Thymus (tissue), 11 donors: ENCODE measurements around the gene PGM1. TPM values are rescaled to one million over a fixed set of nuclear protein-coding genes. Genes with fewer than 3 reads are reported as not detected.
A peak's percentile ranks its signal among the peaks of the same experiment; 100 is the strongest.

Experiments used
- DNase-seq, 9 donors: peaks; one replicate each; pipeline ENCODE4 v3.0.0-alpha.2; 2013; ENCODE audit warnings: low spot score in 9 of 9, low read depth in 6 of 9, missing footprints in 1 of 9
- H3K27ac ChIP-seq, 2 donors: one replicate each; pipeline ENCODE4 v1.5.1; 2013; ENCODE audit warnings: control low read depth in 1 of 2, low read depth in 1 of 2, low read length in 1 of 2, mild to moderate bottlenecking in 1 of 2, moderate library complexity in 1 of 2
- H3K27me3 ChIP-seq, 2 donors: one replicate each; pipeline ENCODE4 v1.5.1; 2013; ENCODE audit warnings: low read length in 1 of 2; ENCODE audit not compliant: control insufficient read depth in 2 of 2, insufficient read depth in 1 of 2
- H3K36me3 ChIP-seq, 2 donors: one replicate each; pipeline ENCODE4 v1.5.1; 2013; ENCODE audit warnings: low read length in 1 of 2, mild to moderate bottlenecking in 1 of 2, moderate library complexity in 1 of 2; ENCODE audit not compliant: control insufficient read depth in 2 of 2, insufficient read depth in 2 of 2
- H3K4me1 ChIP-seq, 2 donors: one replicate each; pipeline ENCODE4 v1.5.1; 2013; ENCODE audit warnings: low read length in 2 of 2; ENCODE audit not compliant: control insufficient read depth in 2 of 2, insufficient read depth in 2 of 2
- H3K4me3 ChIP-seq, 2 donors: one replicate each; pipeline ENCODE4 v1.5.1; 2013; ENCODE audit warnings: low read length in 2 of 2, control low read depth in 1 of 2, mild to moderate bottlenecking in 1 of 2
- H3K9me3 ChIP-seq, 2 donors: one replicate each; pipeline ENCODE4 v1.5.1; 2013; ENCODE audit warnings: low read length in 1 of 2, mild to moderate bottlenecking in 1 of 2; ENCODE audit not compliant: control insufficient read depth in 2 of 2, insufficient read depth in 1 of 2
- WGBS: extraction: QIAGEN DNeasy Blood & Tissue Kit; methylation state at CpG from one replicate; pipeline ENCODE4 v1.1.7; 2013; 5-methylcytosine and 5-hydroxymethylcytosine counted together
- polyA plus RNA-seq: library from polyadenylated mRNA; stranded (reverse); fragments of 200-250 nt; gene quantifications from one replicate; pipeline ENCODE4 v1.2.3, GENCODE V29; 2013
- total RNA-seq: library from RNA; stranded (reverse); fragments of 120-200 nt; gene quantifications from one replicate; pipeline ENCODE4 v1.2.4, GENCODE V29; 2013
- donor health status: healthy.

Gene PGM1
- total and polyA plus RNA-seq, 2 donors, result 9.6 to 18.1 TPM

- Histone ChIP-seq H3K4me3 (no peak overlapping the region), H3K36me3 (no peaks in the 10 kb centered on the region), H3K4me1 (no peaks in the 10 kb centered on the region), H3K27ac (no peak overlapping the region), H3K27me3 (no peaks in the 10 kb centered on the region), H3K9me3 (no peaks in the 10 kb centered on the region)
- 85% methylated on average over 9 of the region's 9 CpGs for WGBS
- peak in 1 of 9 donors; percentile 10 for DNase-seq
Observed at GRCh38 chr1:63674238-63674864, 81.1 kb downstream of the PGM1 start.

GRCh38 chr1:63674865-63675419 is 81.7 kb downstream of the PGM1 start:
- H3K27me3 ChIP-seq, result no peaks in the 10 kb centered on the region
- H3K4me1 ChIP-seq, result no peaks in the 10 kb centered on the region
- H3K27ac ChIP-seq, result no peak overlapping the region
- no peaks in the 10 kb centered on the region for H3K36me3 ChIP-seq
- H3K4me3 ChIP-seq, result no peak overlapping the region
- DNase-seq, result no peak
- WGBS, result 94% methylated on average over 6 of the region's 6 CpGs
- H3K9me3 ChIP-seq, result no peaks in the 10 kb centered on the region

- no peaks in the 10 kb centered on the region for H3K4me1 ChIP-seq
- DNase-seq, result no peak
- no peak overlapping the region for H3K4me3 ChIP-seq
- WGBS, result 98% methylated on average over 9 of the region's 9 CpGs
- no peaks in the 10 kb centered on the region for H3K9me3 ChIP-seq
- H3K36me3 ChIP-seq, result no peaks in the 10 kb centered on the region
- H3K27ac ChIP-seq, result no peak overlapping the region
- H3K27me3 ChIP-seq, result no peaks in the 10 kb centered on the region
Observed at GRCh38 chr1:63675420-63675931, 82.3 kb downstream of the PGM1 start.

GRCh38 chr1:63677497-63677896 is 84.3 kb downstream of the PGM1 start:
- no peak for DNase-seq
- no peak overlapping the region for H3K27ac ChIP-seq
- 95% methylated on average over 3 of the region's 3 CpGs for WGBS
- H3K4me3 ChIP-seq, result no peak overlapping the region
- H3K27me3 ChIP-seq, result no peaks in the 10 kb centered on the region
- no peaks in the 10 kb centered on the region for H3K4me1 ChIP-seq
- no peaks in the 10 kb centered on the region for H3K36me3 ChIP-seq
- H3K9me3 ChIP-seq, result no peaks in the 10 kb centered on the region

- DNase-seq, result no peak
- 90% methylated on average over 1 of the region's 1 CpG for WGBS
- Histone ChIP-seq H3K27ac (no peak overlapping the region), H3K4me1 (no peaks in the 10 kb centered on the region), H3K36me3 (no peaks in the 10 kb centered on the region), H3K4me3 (no peak overlapping the region), H3K9me3 (no peaks in the 10 kb centered on the region), H3K27me3 (no peaks in the 10 kb centered on the region)
Observed at GRCh38 chr1:63678200-63678599, 85.0 kb downstream of the PGM1 start.

- Histone ChIP-seq H3K4me3 (no peak overlapping the region), H3K4me1 (no peaks in the 10 kb centered on the region), H3K27ac (no peak overlapping the region), H3K27me3 (no peaks in the 10 kb centered on the region), H3K9me3 (no peaks in the 10 kb centered on the region), H3K36me3 (no peaks in the 10 kb centered on the region)
- 96% methylated on average over 2 of the region's 2 CpGs for WGBS
- DNase-seq, result no peak
Observed at GRCh38 chr1:63679076-63679475, 85.9 kb downstream of the PGM1 start.

- Histone ChIP-seq H3K27me3 (no peaks in the 10 kb centered on the region), H3K36me3 (no peaks in the 10 kb centered on the region), H3K9me3 (no peaks in the 10 kb centered on the region), H3K4me1 (no peaks in the 10 kb centered on the region), H3K4me3 (no peak overlapping the region), H3K27ac (no peak overlapping the region)
- 96% methylated on average over 3 of the region's 3 CpGs for WGBS
- DNase-seq, result no peak
Observed at GRCh38 chr1:63679589-63679988, 86.4 kb downstream of the PGM1 start.

- Histone ChIP-seq H3K9me3 (no peaks in the 10 kb centered on the region), H3K4me3 (no peak overlapping the region), H3K27ac (no peak overlapping the region), H3K36me3 (no peaks in the 10 kb centered on the region), H3K27me3 (no peaks in the 10 kb centered on the region), H3K4me1 (no peaks in the 10 kb centered on the region)
- 79% methylated on average over 5 of the region's 5 CpGs for WGBS
- DNase-seq, result no peak
Observed at GRCh38 chr1:63682936-63683335, 89.7 kb downstream of the PGM1 start.

- Histone ChIP-seq H3K4me1 (no peaks in the 10 kb centered on the region), H3K27me3 (no peaks in the 10 kb centered on the region), H3K36me3 (no peaks in the 10 kb centered on the region), H3K27ac (no peak overlapping the region), H3K4me3 (no peak overlapping the region), H3K9me3 (no peaks in the 10 kb centered on the region)
- WGBS, result 95% methylated on average over 3 of the region's 3 CpGs
- DNase-seq, result no peak
Observed at GRCh38 chr1:63683759-63684158, 90.5 kb downstream of the PGM1 start.
